ENCODE data around the gene SCN4A.
"Not testable (repeated sequence)": the region's sequence is repeated elsewhere in the genome, so short reads cannot be mapped to it uniquely, and the experiment has no call there.

The SCN4A gene

GRCh38 chr17:63985387-63986140 is 12.8 kb upstream of the SCN4A start:
- DNase-seq (no peak), ATAC-seq (replicated peaks) (peak; percentile 7)
- peak overlapping the region; percentile 90 to 92 for H3K27ac Mint-ChIP-seq
- H3K4me3 Mint-ChIP-seq, result peak overlapping the region; percentile 52 to 56
- H3K4me1 Mint-ChIP-seq (ENCODE audit: low read depth in 2 of 2), result peaks cover 30% of the 10 kb centered on the region in 2 donors
- peaks cover 0 to 2% of the 10 kb centered on the region in 2 donors for H3K9me3 Mint-ChIP-seq
- H3K36me3 Mint-ChIP-seq (ENCODE audit: insufficient read depth), result peaks cover 6% of the 10 kb centered on the region
- H3K27me3 Mint-ChIP-seq, result no peaks in the 10 kb centered on the region

- H3K27ac Mint-ChIP-seq, result peak overlapping the region; percentile 90 to 92
- no peaks in the 10 kb centered on the region for H3K27me3 Mint-ChIP-seq
- H3K4me3 Mint-ChIP-seq, result peak overlapping the region; percentile 52 to 56
- DNase-seq (peak; percentile 50 to 71 (median 65)), ATAC-seq (replicated peaks) (peak; percentile 98)
- H3K36me3 Mint-ChIP-seq (ENCODE audit: insufficient read depth), result peaks cover 6% of the 10 kb centered on the region
- peaks cover 0 to 2% of the 10 kb centered on the region in 2 donors for H3K9me3 Mint-ChIP-seq
- H3K4me1 Mint-ChIP-seq (ENCODE audit: low read depth in 2 of 2), result peaks cover 22% of the 10 kb centered on the region in 2 donors
Observed at GRCh38 chr17:63984651-63985386, 12.1 kb upstream of the SCN4A start.

- Mint-ChIP-seq H3K27ac (peak overlapping the region in 1 of 2 donors; percentile 92), H3K4me1 (ENCODE audit: low read depth in 2 of 2) (peaks cover 19 to 21% of the 10 kb centered on the region in 2 donors), H3K4me3 (no peak overlapping the region), H3K9me3 (peaks cover 0 to 2% of the 10 kb centered on the region in 2 donors), H3K36me3 (ENCODE audit: insufficient read depth) (peaks cover 6% of the 10 kb centered on the region), H3K27me3 (no peaks in the 10 kb centered on the region)
- ATAC-seq (replicated peaks) (no peak), DNase-seq (no peak)
Observed at GRCh38 chr17:63984236-63984635, 11.5 kb upstream of the SCN4A start.

- Mint-ChIP-seq H3K36me3 (ENCODE audit: insufficient read depth) (peaks cover 6% of the 10 kb centered on the region), H3K4me1 (ENCODE audit: low read depth in 2 of 2) (peaks cover 19 to 21% of the 10 kb centered on the region in 2 donors), H3K4me3 (no peak overlapping the region), H3K9me3 (peaks cover 0 to 2% of the 10 kb centered on the region in 2 donors), H3K27me3 (no peaks in the 10 kb centered on the region), H3K27ac (peak overlapping the region in 1 of 2 donors; percentile 92)
- ATAC-seq (replicated peaks), result no peak
- DNase-seq, result no peak
Observed at GRCh38 chr17:63983320-63983719, 10.6 kb upstream of the SCN4A start.

- H3K27me3 Mint-ChIP-seq; H3K27ac Mint-ChIP-seq; ATAC-seq (replicated peaks); DNase-seq; H3K9me3 Mint-ChIP-seq; H3K4me3 Mint-ChIP-seq; H3K36me3 Mint-ChIP-seq (ENCODE audit: insufficient read depth): not testable (repeated sequence)
- H3K4me1 Mint-ChIP-seq (ENCODE audit: low read depth in 2 of 2), result peaks cover 18 to 21% of the 10 kb centered on the region in 2 donors
Observed at GRCh38 chr17:63982641-63983040, 9.9 kb upstream of the SCN4A start.

GRCh38 chr17:63978272-63979200 is 5.8 kb upstream of the SCN4A start:
- ATAC-seq (replicated peaks), result no peak
- no peak for DNase-seq
- Mint-ChIP-seq H3K36me3 (ENCODE audit: insufficient read depth) (no peaks in the 10 kb centered on the region), H3K4me1 (ENCODE audit: low read depth in 2 of 2) (peaks cover 10 to 11% of the 10 kb centered on the region in 2 donors), H3K4me3 (no peak overlapping the region), H3K9me3 (peaks cover 0 to 2% of the 10 kb centered on the region in 2 donors), H3K27ac (no peak overlapping the region), H3K27me3 (peaks cover 0 to 6% of the 10 kb centered on the region in 2 donors)

GRCh38 chr17:63976702-63977101 is 4.0 kb upstream of the SCN4A start:
- Mint-ChIP-seq H3K9me3 (no peaks in the 10 kb centered on the region), H3K27me3 (peaks cover 6% of the 10 kb centered on the region in 2 donors), H3K4me1 (ENCODE audit: low read depth in 2 of 2) (peaks cover 7 to 15% of the 10 kb centered on the region in 2 donors), H3K4me3 (no peak overlapping the region), H3K27ac (no peak overlapping the region), H3K36me3 (ENCODE audit: insufficient read depth) (no peaks in the 10 kb centered on the region)
- no peak for DNase-seq
- ATAC-seq (replicated peaks), result no peak

- no peak overlapping the region for H3K27ac Mint-ChIP-seq
- DNase-seq, result no peak
Observed at GRCh38 chr17:63975541-63976092, 2.9 kb upstream of the SCN4A start.

GRCh38 chr17:63974594-63975192 is 2.0 kb upstream of the SCN4A start:
- peaks cover 6% of the 10 kb centered on the region in 2 donors for H3K27me3 Mint-ChIP-seq
- ATAC-seq (replicated peaks), result no peak
- no peaks in the 10 kb centered on the region for H3K9me3 Mint-ChIP-seq
- H3K4me3 Mint-ChIP-seq, result no peak overlapping the region
- peaks cover 12 to 19% of the 10 kb centered on the region in 2 donors for H3K4me1 Mint-ChIP-seq (ENCODE audit: low read depth in 2 of 2)
- DNase-seq, result no peak
- H3K27ac Mint-ChIP-seq, result peak overlapping the region; percentile 27 to 48
- no peaks in the 10 kb centered on the region for H3K36me3 Mint-ChIP-seq (ENCODE audit: insufficient read depth)

More at GRCh38 chr17:63975541-63976092, 2.9 kb upstream of the SCN4A start:
- Mint-ChIP-seq H3K36me3 (ENCODE audit: insufficient read depth) (no peaks in the 10 kb centered on the region), H3K27me3 (peaks cover 6% of the 10 kb centered on the region in 2 donors), H3K4me3 (no peak overlapping the region), H3K9me3 (no peaks in the 10 kb centered on the region), H3K4me1 (ENCODE audit: low read depth in 2 of 2) (peaks cover 7 to 15% of the 10 kb centered on the region in 2 donors)
- ATAC-seq (replicated peaks), result no peak

GRCh38 chr17:63973930-63974593 is 1.3 kb upstream of the SCN4A start:
- Mint-ChIP-seq H3K4me3 (no peak overlapping the region), H3K27me3 (peaks cover 6% of the 10 kb centered on the region in 2 donors), H3K9me3 (no peaks in the 10 kb centered on the region), H3K4me1 (ENCODE audit: low read depth in 2 of 2) (peaks cover 12 to 17% of the 10 kb centered on the region in 2 donors), H3K36me3 (ENCODE audit: insufficient read depth) (no peaks in the 10 kb centered on the region), H3K27ac (peak overlapping the region; percentile 27 to 48)
- ATAC-seq (replicated peaks), result no peak
- DNase-seq, result no peak

GRCh38 chr17:63973247-63973646 is 529 bp upstream of the SCN4A start:
- no peaks in the 10 kb centered on the region for H3K9me3 Mint-ChIP-seq
- peaks cover 15 to 20% of the 10 kb centered on the region in 2 donors for H3K4me1 Mint-ChIP-seq (ENCODE audit: low read depth in 2 of 2)
- H3K27me3 Mint-ChIP-seq, result peaks cover 6% of the 10 kb centered on the region in 2 donors
- H3K36me3 Mint-ChIP-seq (ENCODE audit: insufficient read depth), result no peaks in the 10 kb centered on the region
- H3K27ac Mint-ChIP-seq, result no peak overlapping the region
- no peak for ATAC-seq (replicated peaks)
- no peak for DNase-seq
- no peak overlapping the region for H3K4me3 Mint-ChIP-seq

GRCh38 chr17:63969278-63969677 is 3.4 kb downstream of the SCN4A start:
- ATAC-seq (replicated peaks) (no peak), DNase-seq (no peak)
- H3K9me3 Mint-ChIP-seq, result no peaks in the 10 kb centered on the region
- peaks cover 23 to 25% of the 10 kb centered on the region in 2 donors for H3K4me1 Mint-ChIP-seq (ENCODE audit: low read depth in 2 of 2)
- H3K27me3 Mint-ChIP-seq, result peaks cover 0 to 6% of the 10 kb centered on the region in 2 donors
- H3K4me3 Mint-ChIP-seq, result no peak overlapping the region
- peak overlapping the region in 1 of 2 donors; percentile 57 for H3K27ac Mint-ChIP-seq
- H3K36me3 Mint-ChIP-seq (ENCODE audit: insufficient read depth), result no peaks in the 10 kb centered on the region
